Epithelial cell of proximal tubule (primary cell): ENCODE results near the gene LDAH. TPM values are rescaled to one million over a fixed set of nuclear protein-coding genes. Genes with fewer than 3 reads are reported as not detected.

ENCODE experiments used
- DNase-seq: peaks from one replicate; pipeline ENCODE4 v3.0.0-alpha.2; 2011; ENCODE audit warnings: low read depth
- H3K4me3 ChIP-seq: 2 replicates; pipeline ENCODE4 v1.5.1; 2011; ENCODE audit warnings: low read depth, mild to moderate bottlenecking, low read length
- total RNA-seq: library from RNA; depleted of rRNA; stranded (reverse); fragments of >200 nt; gene quantifications from 2 replicates; pipeline ENCODE4 v1.2.3, GENCODE V29; 2015
- TF ChIP-seq, protein P1 (sequence below): conservative IDR thresholded peaks from 2 replicates; pipeline ENCODE4 v1.5.1; 2012; ENCODE audit warnings: low read depth, mild to moderate bottlenecking, low read length

Gene LDAH
- total RNA-seq, 1 donor from 2014 or later, result 16.5 TPM

- TF ChIP-seq, protein P1, sequence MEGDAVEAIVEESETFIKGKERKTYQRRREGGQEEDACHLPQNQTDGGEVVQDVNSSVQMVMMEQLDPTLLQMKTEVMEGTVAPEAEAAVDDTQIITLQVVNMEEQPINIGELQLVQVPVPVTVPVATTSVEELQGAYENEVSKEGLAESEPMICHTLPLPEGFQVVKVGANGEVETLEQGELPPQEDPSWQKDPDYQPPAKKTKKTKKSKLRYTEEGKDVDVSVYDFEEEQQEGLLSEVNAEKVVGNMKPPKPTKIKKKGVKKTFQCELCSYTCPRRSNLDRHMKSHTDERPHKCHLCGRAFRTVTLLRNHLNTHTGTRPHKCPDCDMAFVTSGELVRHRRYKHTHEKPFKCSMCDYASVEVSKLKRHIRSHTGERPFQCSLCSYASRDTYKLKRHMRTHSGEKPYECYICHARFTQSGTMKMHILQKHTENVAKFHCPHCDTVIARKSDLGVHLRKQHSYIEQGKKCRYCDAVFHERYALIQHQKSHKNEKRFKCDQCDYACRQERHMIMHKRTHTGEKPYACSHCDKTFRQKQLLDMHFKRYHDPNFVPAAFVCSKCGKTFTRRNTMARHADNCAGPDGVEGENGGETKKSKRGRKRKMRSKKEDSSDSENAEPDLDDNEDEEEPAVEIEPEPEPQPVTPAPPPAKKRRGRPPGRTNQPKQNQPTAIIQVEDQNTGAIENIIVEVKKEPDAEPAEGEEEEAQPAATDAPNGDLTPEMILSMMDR, result no peak
- DNase-seq, result no peak
- H3K4me3 ChIP-seq, result no peak overlapping the region
These were observed 75.6 kb downstream of the LDAH start for GRCh38 chr2:20747317-20747716.

DNA sequence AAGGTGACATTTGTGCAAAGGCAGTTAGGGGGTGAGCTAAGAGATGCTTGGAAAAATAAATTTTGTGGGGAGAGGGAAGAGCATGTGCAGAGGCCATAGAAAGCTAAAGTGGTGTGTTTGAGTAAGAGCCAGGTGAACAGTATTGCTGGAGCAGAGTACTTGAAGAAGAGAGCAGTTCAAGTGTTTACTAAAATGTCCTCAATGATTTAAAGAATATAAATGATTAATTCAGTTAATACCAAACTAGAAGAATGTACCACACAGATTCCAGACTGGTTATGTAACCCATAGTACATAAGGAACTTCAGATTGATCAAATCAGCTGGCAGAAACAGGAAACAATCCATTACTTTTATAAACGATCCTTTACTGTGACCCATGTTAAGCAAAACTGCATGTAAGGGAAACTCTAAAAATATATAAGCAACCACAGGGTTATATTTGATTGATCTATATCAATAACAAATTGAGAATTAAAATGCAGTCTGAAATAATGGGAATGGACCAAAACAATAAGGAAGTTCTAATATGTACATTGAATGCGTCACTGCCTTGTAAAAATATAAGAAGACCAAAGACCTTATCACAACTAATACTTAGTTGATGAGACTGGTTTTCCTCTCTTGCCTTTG is 76.9 kb downstream of the LDAH start:
- TF ChIP-seq, protein P1, result no peak
- DNase-seq, result peak; percentile 90
- no peak overlapping the region for H3K4me3 ChIP-seq

DNA sequence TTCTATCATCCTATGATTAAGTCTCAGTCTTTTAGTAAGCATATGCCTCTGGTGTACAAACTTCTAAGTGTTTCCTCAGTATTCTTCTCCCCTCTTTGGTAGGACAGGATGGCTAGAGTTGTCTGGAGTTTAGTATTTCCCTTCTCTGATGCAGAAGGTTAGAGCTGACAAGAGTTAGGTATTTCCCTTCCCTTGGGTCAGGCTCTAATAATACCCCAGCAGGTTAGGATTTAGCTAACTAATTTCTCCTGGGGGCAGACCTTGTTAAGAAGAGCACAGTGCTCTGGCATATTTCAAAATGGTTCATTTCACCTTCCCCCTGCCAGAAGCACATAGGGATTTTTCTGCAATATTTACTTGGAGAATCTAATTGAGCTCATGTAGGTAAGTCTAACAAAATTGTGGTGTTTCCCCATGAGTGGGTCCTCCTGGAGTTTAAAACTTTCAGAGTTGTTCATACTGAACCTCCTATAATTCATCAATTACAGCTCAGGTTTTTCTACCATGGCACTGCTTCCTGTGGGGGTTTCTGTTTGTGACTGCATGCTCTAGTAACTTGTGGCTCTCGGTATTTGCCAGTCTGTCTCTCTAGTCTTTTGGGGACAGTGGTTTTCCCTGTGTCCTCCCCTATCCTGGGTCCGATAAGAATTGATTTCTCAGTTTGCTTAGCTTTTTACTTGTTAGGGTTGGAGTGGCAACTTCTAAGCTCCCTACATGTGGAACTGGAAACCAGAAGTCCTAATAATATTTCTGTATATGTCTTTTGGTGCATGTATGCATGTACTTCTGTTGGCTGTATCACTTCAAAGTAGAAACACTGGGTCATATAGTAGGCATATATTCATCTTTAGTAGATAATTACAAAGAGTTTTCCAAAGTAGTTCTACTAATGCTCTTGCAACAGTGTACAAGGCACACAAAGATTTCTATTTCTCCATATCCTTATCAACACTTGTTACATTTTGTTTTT is 78.2 kb downstream of the LDAH start:
- no peak overlapping the region for H3K4me3 ChIP-seq
- DNase-seq, result no peak
- TF ChIP-seq, protein P1, result no peak

- TF ChIP-seq, protein P1, result no peak
- no peak for DNase-seq
- H3K4me3 ChIP-seq, result no peak overlapping the region
These were observed 84.1 kb downstream of the LDAH start for GRCh38 chr2:20738772-20739171.

DNA sequence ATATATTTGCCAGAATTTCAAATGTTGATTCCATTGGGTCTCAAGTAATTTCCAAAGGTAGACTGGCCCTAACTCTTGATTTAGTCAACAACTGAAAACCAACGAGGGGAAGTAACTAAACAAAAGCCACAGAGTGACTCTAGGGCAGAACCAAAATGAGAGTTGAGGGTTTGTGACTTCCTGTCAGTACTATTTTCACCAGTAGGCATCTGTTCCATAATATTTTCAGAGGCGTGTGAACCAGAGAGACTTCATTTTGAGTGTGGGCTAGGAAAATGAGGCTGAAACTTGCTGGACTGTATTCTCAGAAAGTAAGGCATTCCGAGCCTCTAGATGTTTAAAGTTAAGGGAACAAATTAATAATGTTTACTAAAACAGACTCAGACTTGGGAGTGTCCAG is 85.4 kb downstream of the LDAH start:
- DNase-seq, result no peak
- TF ChIP-seq, protein P1, result no peak

GRCh38 chr2:20728114-20728758 is 94.7 kb downstream of the LDAH start:
- H3K4me3 ChIP-seq, result no peak overlapping the region
- no peak for DNase-seq
- TF ChIP-seq, protein P1, result no peak

More for the DNA sequence above, 85.4 kb downstream of the LDAH start:
- H3K4me3 ChIP-seq, result no peak overlapping the region
